Testis (tissue), 2 donors: Measurements from ENCODE around the gene PRKCA.

Experiments
- POLR2A ChIP-seq: fragments of 450-650 bp; IDR thresholded peaks from one replicate; pipeline ENCODE4 v1.6.1; 2017; ENCODE audit warnings: antibody characterized with exemption, mild to moderate bottlenecking, moderate library complexity
- TF ChIP-seq, protein P1 (sequence below), 3 experiments: fragments of 450-650 bp in 2 of 3; fragments of 200-600 bp in 1 of 3; sonication (generic) in 1 of 3; IDR thresholded peaks; one replicate each; pipeline ENCODE4 v1.5.1; 2016 to 2019; ENCODE audit warnings: antibody characterized with exemption in 3 of 3, mild to moderate bottlenecking in 2 of 3, moderate library complexity in 1 of 3

DNA sequence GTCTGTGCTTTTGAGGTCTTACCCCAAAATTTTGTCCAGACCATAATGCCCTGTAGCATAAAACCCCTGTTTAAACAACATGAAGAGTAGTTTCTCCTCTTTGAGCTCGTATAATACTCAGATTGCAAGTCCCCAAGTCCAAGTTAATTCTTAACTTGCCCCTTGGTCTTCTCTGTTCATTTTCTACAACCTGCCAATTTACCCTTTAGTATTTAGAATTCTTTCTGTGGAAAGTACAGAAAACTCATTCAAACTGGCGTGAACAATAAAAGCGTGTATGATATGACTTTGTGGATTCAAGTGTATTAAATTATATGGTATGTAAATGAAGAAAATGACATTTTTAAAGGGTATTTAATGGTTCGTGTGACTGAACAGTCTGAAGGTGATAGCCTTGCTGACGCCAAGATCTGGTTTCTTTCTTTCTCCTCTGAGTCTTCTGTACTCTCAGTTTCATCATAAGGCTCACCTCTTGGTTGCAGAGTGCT, 185.6 kb downstream of the PRKCA start:
- TF ChIP-seq, protein P1, sequence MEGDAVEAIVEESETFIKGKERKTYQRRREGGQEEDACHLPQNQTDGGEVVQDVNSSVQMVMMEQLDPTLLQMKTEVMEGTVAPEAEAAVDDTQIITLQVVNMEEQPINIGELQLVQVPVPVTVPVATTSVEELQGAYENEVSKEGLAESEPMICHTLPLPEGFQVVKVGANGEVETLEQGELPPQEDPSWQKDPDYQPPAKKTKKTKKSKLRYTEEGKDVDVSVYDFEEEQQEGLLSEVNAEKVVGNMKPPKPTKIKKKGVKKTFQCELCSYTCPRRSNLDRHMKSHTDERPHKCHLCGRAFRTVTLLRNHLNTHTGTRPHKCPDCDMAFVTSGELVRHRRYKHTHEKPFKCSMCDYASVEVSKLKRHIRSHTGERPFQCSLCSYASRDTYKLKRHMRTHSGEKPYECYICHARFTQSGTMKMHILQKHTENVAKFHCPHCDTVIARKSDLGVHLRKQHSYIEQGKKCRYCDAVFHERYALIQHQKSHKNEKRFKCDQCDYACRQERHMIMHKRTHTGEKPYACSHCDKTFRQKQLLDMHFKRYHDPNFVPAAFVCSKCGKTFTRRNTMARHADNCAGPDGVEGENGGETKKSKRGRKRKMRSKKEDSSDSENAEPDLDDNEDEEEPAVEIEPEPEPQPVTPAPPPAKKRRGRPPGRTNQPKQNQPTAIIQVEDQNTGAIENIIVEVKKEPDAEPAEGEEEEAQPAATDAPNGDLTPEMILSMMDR (IDR thresholded peaks at IDR 0.05) = no peak
- no peak for TF ChIP-seq POLR2A
